GM12878 (cell line): Measurements from ENCODE around the gene ZDHHC14.

ENCODE experiments used
- BHLHE40 ChIP-seq, 2 experiments: fragments of 450-650 bp in 1 of 2; IDR thresholded peaks; 2 replicates each; pipeline ENCODE4 v1.6.1; 2011 to 2017; ENCODE audit warnings: low read depth in 2 of 2, borderline replicate concordance in 1 of 2, improper control_type of control experiment in 1 of 2, low read length in 1 of 2, mild to moderate bottlenecking in 1 of 2
- CEBPB ChIP-seq, 2 experiments: fragments of 150-350 bp in 1 of 2; IDR thresholded peaks; 2 replicates each; pipeline ENCODE4 v1.6.1; 2012 to 2014; ENCODE audit warnings: low read depth in 2 of 2, low read length in 2 of 2, borderline replicate concordance in 1 of 2, inconsistent platforms in 1 of 2
- CREB1 ChIP-seq: IDR thresholded peaks from 2 replicates; pipeline ENCODE4 v1.6.1; 2012; ENCODE audit warnings: low read depth, mild to moderate bottlenecking, inconsistent platforms
- EP300 ChIP-seq, 2 experiments: fragments of 150-350 bp in 1 of 2; IDR thresholded peaks; 2 replicates each; pipeline ENCODE4 v1.6.1; 2011 to 2012; ENCODE audit warnings: low read depth in 2 of 2, low read length in 2 of 2, borderline replicate concordance in 1 of 2, improper control_type of control experiment in 1 of 2, inconsistent platforms in 1 of 2; ENCODE audit not compliant: control insufficient read depth in 1 of 2
- POLR2A ChIP-seq: IDR thresholded peaks from 2 replicates; pipeline ENCODE4 v1.6.1; 2011; ENCODE audit warnings: low read depth, mild to moderate bottlenecking, low read length
- POLR2AphosphoS5 ChIP-seq: IDR thresholded peaks from 2 replicates; pipeline ENCODE4 v1.6.1; 2011; ENCODE audit warnings: mild to moderate bottlenecking, low read length, inconsistent platforms
- SREBF2 ChIP-seq: IDR thresholded peaks from 2 replicates; pipeline ENCODE4 v1.6.1; 2012; ENCODE audit warnings: mild to moderate bottlenecking, low read length
- TF ChIP-seq, protein P1 (sequence below), 3 experiments: IDR thresholded peaks in 2 of 3; conservative IDR thresholded peaks in 1 of 3; 2 replicates each; pipeline ENCODE4 v1.5.1; 2011; ENCODE audit warnings: low read depth in 3 of 3, low read length in 3 of 3, mild to moderate bottlenecking in 3 of 3, control low read depth in 2 of 3, moderate library complexity in 2 of 3, inconsistent platforms in 1 of 3, mixed read lengths in 1 of 3; ENCODE audit not compliant: control insufficient read depth in 2 of 3, insufficient read depth in 1 of 3; ENCODE audit errors: extremely low read depth in 1 of 3
- TF ChIP-seq, protein P2 (sequence below): IDR thresholded peaks from 2 replicates; pipeline ENCODE4 v1.6.1; 2012; ENCODE audit warnings: low read depth, low read length, improper control_type of control experiment
- TF ChIP-seq, protein P3 (sequence below): IDR thresholded peaks from 2 replicates; pipeline ENCODE4 v1.6.1; 2012; ENCODE audit warnings: low read depth, low read length, improper control_type of control experiment
- TF ChIP-seq, protein P4 (sequence below): IDR thresholded peaks from 2 replicates; pipeline ENCODE4 v1.6.1; 2011; ENCODE audit warnings: mild to moderate bottlenecking, low read depth, low read length, moderate library complexity; ENCODE audit not compliant: insufficient replicate concordance

DNA sequence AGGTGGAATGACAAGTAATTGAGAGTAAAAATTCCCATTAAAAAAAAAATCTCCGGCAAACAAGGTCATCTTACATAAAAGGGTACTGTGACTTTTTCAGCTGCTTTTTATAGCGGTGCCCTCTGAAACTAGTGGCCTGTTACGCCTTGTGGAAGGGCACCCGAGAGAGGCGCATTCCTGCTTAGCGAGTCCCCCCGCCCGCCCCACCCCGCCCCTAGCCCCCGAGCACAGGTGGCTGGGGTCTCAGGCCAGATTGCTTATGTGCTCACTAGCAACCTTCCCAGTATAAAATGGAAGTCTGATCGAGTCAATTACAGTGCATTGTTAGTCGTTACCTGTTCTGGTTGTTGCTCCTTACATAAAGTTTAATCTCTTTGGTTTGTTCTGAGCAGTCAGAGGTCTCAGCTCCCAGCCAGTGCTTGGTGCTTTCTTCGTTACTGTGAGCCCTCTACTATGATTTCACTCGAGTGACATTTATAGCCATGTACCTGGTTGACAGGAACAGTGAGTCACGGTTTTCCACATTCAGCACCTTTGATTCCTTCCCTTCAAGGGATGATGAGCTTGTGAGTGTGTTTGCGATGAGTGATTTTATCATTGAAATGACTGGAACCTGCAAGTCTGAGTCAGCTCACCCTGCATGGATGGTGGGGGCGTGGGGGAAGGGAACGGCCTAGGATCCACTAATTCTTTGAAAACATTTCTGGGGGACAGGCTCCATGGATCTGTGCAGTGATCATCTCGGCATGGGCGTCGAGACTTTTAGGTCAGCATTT lies 47.6 kb downstream of the ZDHHC14 start:
- TF ChIP-seq, protein P1, sequence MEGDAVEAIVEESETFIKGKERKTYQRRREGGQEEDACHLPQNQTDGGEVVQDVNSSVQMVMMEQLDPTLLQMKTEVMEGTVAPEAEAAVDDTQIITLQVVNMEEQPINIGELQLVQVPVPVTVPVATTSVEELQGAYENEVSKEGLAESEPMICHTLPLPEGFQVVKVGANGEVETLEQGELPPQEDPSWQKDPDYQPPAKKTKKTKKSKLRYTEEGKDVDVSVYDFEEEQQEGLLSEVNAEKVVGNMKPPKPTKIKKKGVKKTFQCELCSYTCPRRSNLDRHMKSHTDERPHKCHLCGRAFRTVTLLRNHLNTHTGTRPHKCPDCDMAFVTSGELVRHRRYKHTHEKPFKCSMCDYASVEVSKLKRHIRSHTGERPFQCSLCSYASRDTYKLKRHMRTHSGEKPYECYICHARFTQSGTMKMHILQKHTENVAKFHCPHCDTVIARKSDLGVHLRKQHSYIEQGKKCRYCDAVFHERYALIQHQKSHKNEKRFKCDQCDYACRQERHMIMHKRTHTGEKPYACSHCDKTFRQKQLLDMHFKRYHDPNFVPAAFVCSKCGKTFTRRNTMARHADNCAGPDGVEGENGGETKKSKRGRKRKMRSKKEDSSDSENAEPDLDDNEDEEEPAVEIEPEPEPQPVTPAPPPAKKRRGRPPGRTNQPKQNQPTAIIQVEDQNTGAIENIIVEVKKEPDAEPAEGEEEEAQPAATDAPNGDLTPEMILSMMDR (IDR thresholded peaks at IDR 0.05 in 2 of 3, conservative IDR thresholded peaks at IDR 0.05 in 1 of 3; ENCODE audit: control insufficient read depth in 2 of 3, extremely low read depth in 1 of 3, insufficient read depth in 1 of 3, low read depth in 3 of 3, low read length in 3 of 3) = no peak
- TF ChIP-seq, protein P2, sequence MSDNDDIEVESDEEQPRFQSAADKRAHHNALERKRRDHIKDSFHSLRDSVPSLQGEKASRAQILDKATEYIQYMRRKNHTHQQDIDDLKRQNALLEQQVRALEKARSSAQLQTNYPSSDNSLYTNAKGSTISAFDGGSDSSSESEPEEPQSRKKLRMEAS = no peak
- TF ChIP-seq POLR2AphosphoS5 (no peak), CEBPB (IDR thresholded peaks at IDR 0.05; ENCODE audit: borderline replicate concordance in 1 of 2, low read depth in 2 of 2, low read length in 2 of 2) (no peak), POLR2A (no peak), EP300 (IDR thresholded peaks at IDR 0.05; ENCODE audit: borderline replicate concordance in 1 of 2, control insufficient read depth in 1 of 2, low read depth in 2 of 2, low read length in 2 of 2) (no peak), SREBF2 (no peak), BHLHE40 (IDR thresholded peaks at IDR 0.05; ENCODE audit: borderline replicate concordance in 1 of 2, low read depth in 2 of 2, low read length in 1 of 2) (no peak), CREB1 (no peak)
- TF ChIP-seq, protein P3, sequence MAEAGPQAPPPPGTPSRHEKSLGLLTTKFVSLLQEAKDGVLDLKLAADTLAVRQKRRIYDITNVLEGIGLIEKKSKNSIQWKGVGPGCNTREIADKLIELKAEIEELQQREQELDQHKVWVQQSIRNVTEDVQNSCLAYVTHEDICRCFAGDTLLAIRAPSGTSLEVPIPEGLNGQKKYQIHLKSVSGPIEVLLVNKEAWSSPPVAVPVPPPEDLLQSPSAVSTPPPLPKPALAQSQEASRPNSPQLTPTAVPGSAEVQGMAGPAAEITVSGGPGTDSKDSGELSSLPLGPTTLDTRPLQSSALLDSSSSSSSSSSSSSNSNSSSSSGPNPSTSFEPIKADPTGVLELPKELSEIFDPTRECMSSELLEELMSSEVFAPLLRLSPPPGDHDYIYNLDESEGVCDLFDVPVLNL = no peak
- TF ChIP-seq, protein P4, sequence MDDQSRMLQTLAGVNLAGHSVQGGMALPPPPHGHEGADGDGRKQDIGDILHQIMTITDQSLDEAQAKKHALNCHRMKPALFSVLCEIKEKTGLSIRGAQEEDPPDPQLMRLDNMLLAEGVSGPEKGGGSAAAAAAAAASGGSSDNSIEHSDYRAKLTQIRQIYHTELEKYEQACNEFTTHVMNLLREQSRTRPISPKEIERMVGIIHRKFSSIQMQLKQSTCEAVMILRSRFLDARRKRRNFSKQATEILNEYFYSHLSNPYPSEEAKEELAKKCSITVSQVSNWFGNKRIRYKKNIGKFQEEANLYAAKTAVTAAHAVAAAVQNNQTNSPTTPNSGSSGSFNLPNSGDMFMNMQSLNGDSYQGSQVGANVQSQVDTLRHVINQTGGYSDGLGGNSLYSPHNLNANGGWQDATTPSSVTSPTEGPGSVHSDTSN = no peak
